ENCODE results near the gene LGR4.
A peak's percentile ranks its signal among the peaks of the same experiment; 100 is the strongest.
"Not testable (repeated sequence)": the region's sequence is repeated elsewhere in the genome, so short reads cannot be mapped to it uniquely, and the experiment has no call there.

LGR4 gene

GRCh38 chr11:27472398-27473016, at the start of gene LGR4:
LGR4 (minus strand) TSS chr11:27472790; CDS start chr11:27472302, 488 bp downstream.
- DNase-seq (ENCODE audit: low read depth) = peak; percentile 70

- DNase-seq (ENCODE audit: low read depth) = no peak
Measured at GRCh38 chr11:27520226-27520625, 47.6 kb upstream of the LGR4 start.

GRCh38 chr11:27518518-27518917, 45.9 kb upstream of the LGR4 start:
- no peak for DNase-seq (ENCODE audit: low read depth)

- DNase-seq (ENCODE audit: low read depth) = not testable (repeated sequence)
Measured at GRCh38 chr11:27517490-27517889, 44.9 kb upstream of the LGR4 start.

GRCh38 chr11:27514558-27514957, 42.0 kb upstream of the LGR4 start:
- peak; percentile 54 for DNase-seq (ENCODE audit: low read depth)

- DNase-seq (ENCODE audit: low read depth) = no peak
Measured at GRCh38 chr11:27514076-27514475, 41.5 kb upstream of the LGR4 start.

GRCh38 chr11:27513389-27513788, 40.8 kb upstream of the LGR4 start:
- DNase-seq (ENCODE audit: low read depth) = no peak

GRCh38 chr11:27512238-27512637, 39.6 kb upstream of the LGR4 start:
- DNase-seq (ENCODE audit: low read depth) = no peak

GRCh38 chr11:27509908-27510307, 37.3 kb upstream of the LGR4 start:
- no peak for DNase-seq (ENCODE audit: low read depth)

GRCh38 chr11:27507557-27508322, 35.1 kb upstream of the LGR4 start:
- no peak for DNase-seq (ENCODE audit: low read depth)

GRCh38 chr11:27506200-27507182, 33.9 kb upstream of the LGR4 start, which contains the start of gene LIN7C:
LIN7C (minus strand) TSS chr11:27506769; CDS start chr11:27506752, 17 bp downstream.
- DNase-seq (ENCODE audit: low read depth) = peak; percentile 67

GRCh38 chr11:27505781-27506180, 33.2 kb upstream of the LGR4 start:
- no peak for DNase-seq (ENCODE audit: low read depth)

- no peak for DNase-seq (ENCODE audit: low read depth)
Measured at GRCh38 chr11:27504205-27504604, 31.6 kb upstream of the LGR4 start.

GRCh38 chr11:27501100-27501499, 28.5 kb upstream of the LGR4 start:
- no peak for DNase-seq (ENCODE audit: low read depth)

GRCh38 chr11:27497911-27498310, 25.3 kb upstream of the LGR4 start:
- no peak for DNase-seq (ENCODE audit: low read depth)

- DNase-seq (ENCODE audit: low read depth) = no peak
Measured at GRCh38 chr11:27497284-27497866, 24.8 kb upstream of the LGR4 start.

- DNase-seq (ENCODE audit: low read depth) = no peak
Measured at GRCh38 chr11:27496461-27496860, 23.9 kb upstream of the LGR4 start.

GRCh38 chr11:27495710-27496300, 23.2 kb upstream of the LGR4 start:
- DNase-seq (ENCODE audit: low read depth) = no peak

- no peak for DNase-seq (ENCODE audit: low read depth)
Measured at GRCh38 chr11:27489092-27489491, 16.5 kb upstream of the LGR4 start.

- DNase-seq (ENCODE audit: low read depth) = no peak
Measured at GRCh38 chr11:27487706-27488105, 15.1 kb upstream of the LGR4 start.

GRCh38 chr11:27485930-27486773, 13.6 kb upstream of the LGR4 start:
- DNase-seq (ENCODE audit: low read depth) = no peak
